Measurements from ENCODE around the gene TTLL6. TPM values are rescaled to one million over a fixed set of nuclear protein-coding genes. Genes with fewer than 3 reads are reported as not detected.

Gene TTLL6
- total RNA-seq, 1 experiment from 2014 or later: 2.4 TPM

GRCh38 chr17:48790607-48791127 is 26.4 kb downstream of the TTLL6 start:
- TF ChIP-seq, protein P1, sequence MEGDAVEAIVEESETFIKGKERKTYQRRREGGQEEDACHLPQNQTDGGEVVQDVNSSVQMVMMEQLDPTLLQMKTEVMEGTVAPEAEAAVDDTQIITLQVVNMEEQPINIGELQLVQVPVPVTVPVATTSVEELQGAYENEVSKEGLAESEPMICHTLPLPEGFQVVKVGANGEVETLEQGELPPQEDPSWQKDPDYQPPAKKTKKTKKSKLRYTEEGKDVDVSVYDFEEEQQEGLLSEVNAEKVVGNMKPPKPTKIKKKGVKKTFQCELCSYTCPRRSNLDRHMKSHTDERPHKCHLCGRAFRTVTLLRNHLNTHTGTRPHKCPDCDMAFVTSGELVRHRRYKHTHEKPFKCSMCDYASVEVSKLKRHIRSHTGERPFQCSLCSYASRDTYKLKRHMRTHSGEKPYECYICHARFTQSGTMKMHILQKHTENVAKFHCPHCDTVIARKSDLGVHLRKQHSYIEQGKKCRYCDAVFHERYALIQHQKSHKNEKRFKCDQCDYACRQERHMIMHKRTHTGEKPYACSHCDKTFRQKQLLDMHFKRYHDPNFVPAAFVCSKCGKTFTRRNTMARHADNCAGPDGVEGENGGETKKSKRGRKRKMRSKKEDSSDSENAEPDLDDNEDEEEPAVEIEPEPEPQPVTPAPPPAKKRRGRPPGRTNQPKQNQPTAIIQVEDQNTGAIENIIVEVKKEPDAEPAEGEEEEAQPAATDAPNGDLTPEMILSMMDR (conservative IDR thresholded peaks at IDR 0.05): no peak
- no peak overlapping the region; a peak in 1 of 5 replicates for H3K4me3 Mint-ChIP-seq
- H3K23ac ChIP-seq (ENCODE audit: insufficient read length, low read depth, low read length): no peak overlapping the region
- no peak overlapping the region for H2BK12ac ChIP-seq (ENCODE audit: insufficient read length, low read depth, low read length)
- H4K8ac ChIP-seq (replicated peaks; ENCODE audit: insufficient read length, low read depth, low read length): no peak overlapping the region
- H3T11ph ChIP-seq (ENCODE audit: low read length): no peak overlapping the region
- no peak overlapping the region for H3K14ac ChIP-seq (ENCODE audit: insufficient read depth, low read length)
- H3K79me1 ChIP-seq (ENCODE audit: insufficient read depth, low read depth, low read length, poor library complexity, severe bottlenecking): no peaks in the 10 kb centered on the region
- no CpG with 5 or more reads among the region's 9 CpGs for WGBS (ENCODE audit: extremely low coverage, insufficient read length, low lambda C conversion rate)
- H3K27me3 ChIP-seq (ENCODE audit: insufficient read depth, low read length): no peaks in the 10 kb centered on the region; the same call in 1 of the 2 replicates
- H3K27me3 Mint-ChIP-seq (ENCODE audit: low read depth): peaks cover 94% of the 10 kb centered on the region
- H3K9me3 ChIP-seq (ENCODE audit: control insufficient read depth, low read depth, low read length): no peaks in the 10 kb centered on the region
- peaks cover 3 to 7% of the 10 kb centered on the region in 2 experiments for H3K4me1 Mint-ChIP-seq
- H4K20me1 ChIP-seq (ENCODE audit: control insufficient read depth, insufficient read depth, insufficient read length): peaks cover 2% of the 10 kb centered on the region
- H3K79me2 ChIP-seq (ENCODE audit: insufficient read depth, low read length): no peaks in the 10 kb centered on the region
- no peak overlapping the region for H4K5ac ChIP-seq (ENCODE audit: insufficient read length, low read depth, low read length)
- H3K23me2 ChIP-seq (ENCODE audit: insufficient read length, low read depth, low read length, poor library complexity, severe bottlenecking): no peaks in the 10 kb centered on the region
- H3K36me3 Mint-ChIP-seq (ENCODE audit: insufficient read depth in 1 of 3, low read depth in 3 of 3): 0 out of 7 replicates have a peak, but pooled peaks cover 0 to 12% (median 3%) of the 10 kb centered on the region in 3 experiments
- no peak overlapping the region for H2AFZ ChIP-seq (ENCODE audit: low read length)
- DNase-seq: no peak
- no peak overlapping the region for H3K4ac ChIP-seq (ENCODE audit: low read depth, low read length)
- H3K27ac Mint-ChIP-seq: no peak overlapping the region
- no peak overlapping the region for H2AK5ac ChIP-seq (ENCODE audit: insufficient read length, low read length)
- no peak overlapping the region for H3K18ac ChIP-seq (ENCODE audit: insufficient read length, low read depth, low read length)
- no peaks in the 10 kb centered on the region for H3K9me3 Mint-ChIP-seq
- H3K56ac ChIP-seq (ENCODE audit: insufficient read length, low read depth, low read length): no peak overlapping the region
- H2BK120ac ChIP-seq (ENCODE audit: low read depth, low read length, poor library complexity, severe bottlenecking): no peak overlapping the region
- H3K9ac ChIP-seq (ENCODE audit: extremely low read depth, insufficient read length, low read length): no peak overlapping the region
- no peak overlapping the region for H2BK15ac ChIP-seq (ENCODE audit: low read depth, low read length)
- H3K4me1 ChIP-seq (ENCODE audit: insufficient read depth, low read length): no peaks in the 10 kb centered on the region
- H2BK20ac ChIP-seq (ENCODE audit: low read depth, low read length, poor library complexity, severe bottlenecking): no peak overlapping the region
- no peak overlapping the region for H3K4me2 ChIP-seq (ENCODE audit: insufficient read depth, insufficient read length, low read length)
- H3K27ac ChIP-seq (ENCODE audit: insufficient read length, low read depth, low read length): no peak overlapping the region
- no peak overlapping the region for H2BK5ac ChIP-seq (ENCODE audit: insufficient read length, low read length)
- no peak overlapping the region for H4K91ac ChIP-seq (ENCODE audit: insufficient read length, low read depth, low read length)

All from H9 (cell line).